K562 (cell line): ENCODE measurements around the gene OR6K6. TPM values are rescaled to one million over a fixed set of nuclear protein-coding genes. Genes with fewer than 3 reads are reported as not detected.

Experiments used
- EZH2 ChIP-seq: IDR thresholded peaks from 2 replicates; pipeline ENCODE4 v1.6.1; 2012; ENCODE audit warnings: low read depth, mild to moderate bottlenecking, inconsistent platforms, low read length, borderline replicate concordance
- MGA ChIP-seq: fragments of 450-650 bp; IDR thresholded peaks from 2 replicates; pipeline ENCODE4 v1.6.1; 2016; ENCODE audit warnings: mild to moderate bottlenecking, moderate library complexity
- PRPF4 ChIP-seq: fragments of 200-400 bp; formaldehyde crosslinking; IDR thresholded peaks from one replicate; pipeline ENCODE4 v1.6.1; 2017; ENCODE audit warnings: low read length, low read depth, mild to moderate bottlenecking; ENCODE audit not compliant: insufficient read depth, poor library complexity, severe bottlenecking
- TCFL5 ChIP-seq: fragments of 250-450 bp; sonication (Bioruptor Pico); conservative IDR thresholded peaks from 2 replicates; pipeline ENCODE4 v1.6.1; 2021; ENCODE audit warnings: mild to moderate bottlenecking, moderate library complexity, matching md5 sums
- TOE1 ChIP-seq, 2 experiments: fragments of 450-650 bp in 1 of 2; sonication (generic) in 1 of 2; formaldehyde crosslinking in 1 of 2; IDR thresholded peaks; 2 replicates each; pipeline versions ENCODE4 v1.7.1 to v1.8.0; 2016 to 2022; ENCODE audit warnings: borderline replicate concordance in 2 of 2, mild to moderate bottlenecking in 2 of 2, antibody characterized with exemption in 1 of 2, inconsistent platforms in 1 of 2, low read depth in 1 of 2, missing genetic modification reagents in 1 of 2, moderate library complexity in 1 of 2
- ZNF592 ChIP-seq: fragments of 450-650 bp; IDR thresholded peaks from 2 replicates; pipeline ENCODE4 v1.6.1; 2017; ENCODE audit warnings: antibody characterized with exemption, mild to moderate bottlenecking
- ZNF77 ChIP-seq: fragments of 250-450 bp; sonication (Bioruptor Pico); IDR thresholded peaks from 2 replicates; pipeline ENCODE4 v1.5.0; 2020
- polyA plus RNA-seq, 8 experiments: library from polyadenylated mRNA; depleted of rRNA in 4 of 8; stranded (reverse) in 5 of 8; unstranded in 3 of 8; fragments of >200 nt; fragmentation: Nextera tagmentation in 2 of 8; fragmentation: Illumina TruSeq in 1 of 8; extraction: Ambion mirVana in 2 of 8; extraction: Trizol in 1 of 8; gene quantifications; 2 replicates each; pipeline versions ENCODE4 v1.2.1 to v1.2.3, GENCODE V29; 2011 to 2014; ENCODE audit warnings: inconsistent platforms in 1 of 8, missing spikeins in 1 of 8
- total RNA-seq, 7 experiments: library from RNA; depleted of rRNA in 6 of 7; stranded (reverse); fragments of >200 nt in 6 of 7; fragmentation: Illumina TruSeq in 2 of 7; extraction: Trizol in 2 of 7; gene quantifications; 2 replicates each; pipeline versions ENCODE4 v1.2.1 to v1.2.3, GENCODE V29; 2011 to 2021; ENCODE audit warnings: low replicate concordance in 1 of 7

Gene OR6K6
- total and polyA plus RNA-seq, 9 of the 15 experiments (the other 6 are each of a cell fraction or from before 2014, with no cell fraction given), result not detected

DNA sequence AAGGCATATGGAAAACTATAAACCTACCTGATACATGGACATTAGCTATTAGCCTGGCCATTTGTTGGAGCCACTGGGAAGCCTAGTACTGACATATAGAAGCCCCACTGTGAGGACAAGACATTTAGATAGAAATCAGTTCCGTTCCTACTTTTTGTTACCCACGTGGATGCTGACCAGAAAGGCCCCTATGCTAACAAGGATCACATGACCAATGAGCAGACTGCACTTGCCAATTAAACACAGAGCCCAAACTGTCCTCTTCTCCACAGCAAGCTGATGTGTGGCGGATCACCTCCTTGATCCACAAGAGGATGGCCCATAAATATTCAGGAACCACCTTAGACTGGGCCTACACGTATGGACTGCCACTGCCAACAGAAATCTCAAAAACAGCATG is 22.8 kb upstream of the OR6K6 start (continued):
- TF ChIP-seq EZH2 (no peak), TOE1 (IDR thresholded peaks at IDR 0.05; ENCODE audit: borderline replicate concordance) (0 out of 2 replicates have a peak, but pooled peaks have one; percentile 32), TOE1 (CRISPR knock-in tag; IDR thresholded peaks at IDR 0.05; ENCODE audit: borderline replicate concordance, low read depth) (no peak), ZNF592 (peak; percentile 45; the same call in 1 of the 2 replicates), ZNF77 (CRISPR knock-in tag) (no peak), MGA (peak; percentile 15; the same call in 1 of the 2 replicates), TCFL5 (CRISPR knock-in tag) (no peak), PRPF4 (no peak)
- TF ChIP-seq, all 486 proteins: peak for 9
